Body of pancreas (tissue), 4 donors: ENCODE measurements around the gene ANKS1A.

ENCODE experiments used
- CTCF ChIP-seq, 7 experiments: fragments of 450-650 bp in 4 of 7; fragments of 200-600 bp in 3 of 7; sonication (generic) in 3 of 7; IDR thresholded peaks; one replicate each; pipeline ENCODE4 v1.5.1; 2016 to 2019; ENCODE audit warnings: antibody characterized with exemption in 7 of 7
- POLR2A ChIP-seq, 3 donors: fragments of 450-650 bp; IDR thresholded peaks; one replicate each; pipeline ENCODE4 v1.6.1; 2016; ENCODE audit warnings: antibody characterized with exemption in 3 of 3, mild to moderate bottlenecking in 2 of 3

- TF ChIP-seq CTCF (IDR thresholded peaks at IDR 0.05) = no peak
- no peak for TF ChIP-seq POLR2A (IDR thresholded peaks at IDR 0.05)
Measured at GRCh38 chr6:35090734-35091133, 201.7 kb downstream of the ANKS1A start.
